Measurements from ENCODE around the gene TNFAIP8L2.
"Not testable (repeated sequence)": the region's sequence is repeated elsewhere in the genome, so short reads cannot be mapped to it uniquely, and the experiment has no call there.

TNFAIP8L2 gene

DNA sequence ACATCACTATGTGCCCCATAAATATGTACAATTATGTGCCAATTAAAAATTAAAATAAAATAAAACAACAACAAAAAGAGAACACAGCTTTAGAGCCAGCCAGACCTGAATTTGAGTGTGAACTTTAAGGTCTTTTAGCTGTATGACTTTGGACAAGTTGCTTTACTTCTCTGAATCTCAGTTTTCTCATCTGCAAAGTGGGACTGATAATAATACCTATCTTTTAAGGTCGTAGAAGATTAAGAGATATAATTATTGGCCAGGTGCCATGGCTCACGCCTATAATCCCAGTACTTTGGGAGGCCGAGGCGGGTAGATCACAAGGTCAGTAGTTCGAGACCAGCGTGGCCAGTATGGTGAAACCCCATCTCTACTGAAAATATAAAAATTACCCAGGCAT, 36.9 kb downstream of the TNFAIP8L2 start:
- DNase-seq = no peak

DNA sequence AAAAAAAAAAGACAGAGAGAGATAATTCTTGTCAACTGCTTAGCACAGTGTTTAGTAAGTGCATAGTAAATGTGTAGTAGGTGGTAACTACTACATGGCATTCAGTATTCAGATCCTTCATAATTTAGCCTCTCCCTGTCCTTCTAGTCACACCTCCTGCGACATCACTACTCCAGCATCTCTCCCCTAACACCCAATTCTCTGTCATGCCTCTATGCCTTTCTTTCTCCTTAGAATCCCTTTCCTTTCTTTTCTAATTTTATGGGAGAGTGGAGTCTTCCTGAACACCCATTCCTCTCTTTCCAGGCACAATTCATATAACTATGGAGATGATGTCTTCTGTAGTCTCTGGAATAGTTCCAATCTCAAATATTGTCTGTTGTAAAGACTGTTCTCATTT, 37.4 kb downstream of the TNFAIP8L2 start:
- no peak for DNase-seq

DNA sequence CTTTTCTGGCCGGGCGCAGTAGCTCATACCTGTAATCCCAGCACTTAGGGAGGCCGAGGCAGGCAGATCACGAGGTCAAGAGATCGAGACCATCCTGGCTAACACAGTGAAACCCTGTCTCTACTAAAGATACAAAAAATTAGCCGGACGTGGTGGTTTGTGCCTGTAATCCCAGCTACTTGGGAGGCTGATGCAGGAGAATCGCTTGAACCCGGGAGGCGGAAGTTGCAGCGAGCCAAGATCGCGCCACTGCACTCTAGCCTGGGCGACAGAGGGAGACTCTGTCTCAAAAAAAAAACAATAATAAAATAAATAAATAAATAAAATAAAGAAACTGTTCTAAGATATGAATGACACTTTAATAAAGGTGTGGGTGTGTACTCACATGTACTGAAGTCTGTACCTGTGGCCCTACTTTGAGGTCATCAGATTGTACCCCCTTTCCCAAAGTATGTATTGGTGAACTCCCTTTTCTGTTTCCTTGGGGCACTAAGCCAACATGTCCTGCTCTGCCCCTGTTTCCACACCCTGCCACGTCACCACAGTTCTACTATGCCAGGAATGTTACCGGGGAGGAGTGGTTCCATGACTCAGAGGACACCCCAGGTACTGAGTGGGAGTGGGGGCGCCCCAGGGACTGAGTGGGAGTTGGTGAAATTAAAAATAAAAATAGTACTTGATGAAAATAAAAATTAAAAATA, 38.6 kb downstream of the TNFAIP8L2 start:
- DNase-seq = peak; percentile 92

DNA sequence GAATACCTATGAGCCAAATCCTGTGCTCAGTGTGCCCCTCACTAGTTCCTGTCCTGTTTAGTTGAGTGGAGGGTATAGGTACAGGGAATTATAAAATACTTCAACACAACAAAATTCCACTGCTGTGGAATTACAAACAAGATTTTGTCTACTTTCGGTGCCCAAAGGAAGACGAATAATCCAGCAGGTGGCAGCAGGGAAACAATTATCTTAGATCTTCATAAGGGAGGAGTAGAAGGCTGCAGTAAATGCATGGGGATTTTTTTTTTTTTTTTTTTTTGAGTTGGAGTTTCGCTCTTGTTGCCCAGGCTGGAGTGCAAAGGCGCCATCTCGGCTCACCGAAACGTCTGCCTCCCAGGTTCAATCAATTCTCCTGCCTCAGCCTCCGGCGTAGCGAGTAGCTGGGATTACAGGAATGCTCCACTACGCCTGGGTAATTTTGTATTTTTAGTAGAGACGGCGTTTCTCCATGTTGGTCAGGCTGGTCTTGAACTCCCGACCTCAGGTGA, 39.9 kb downstream of the TNFAIP8L2 start:
- DNase-seq = peak; percentile 89

DNA sequence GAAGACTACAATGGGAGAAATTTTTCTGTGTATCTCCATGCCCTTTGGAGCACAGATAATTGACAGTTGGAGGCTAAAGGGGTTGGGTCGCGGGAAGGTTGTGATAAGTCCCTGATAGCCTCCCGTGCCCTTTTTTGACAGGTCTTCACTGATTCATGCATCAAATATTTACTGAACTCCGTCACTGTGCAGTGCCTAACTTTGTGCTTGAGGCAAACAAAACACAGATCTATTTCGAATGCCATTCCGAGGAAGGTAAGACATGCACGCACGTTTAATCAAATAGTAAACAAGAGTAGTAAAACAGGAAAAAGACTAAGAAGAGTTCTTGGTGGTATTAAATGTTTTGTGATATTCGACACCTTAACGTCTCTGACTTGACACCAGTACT, 41.4 kb downstream of the TNFAIP8L2 start:
- no peak for DNase-seq

DNA sequence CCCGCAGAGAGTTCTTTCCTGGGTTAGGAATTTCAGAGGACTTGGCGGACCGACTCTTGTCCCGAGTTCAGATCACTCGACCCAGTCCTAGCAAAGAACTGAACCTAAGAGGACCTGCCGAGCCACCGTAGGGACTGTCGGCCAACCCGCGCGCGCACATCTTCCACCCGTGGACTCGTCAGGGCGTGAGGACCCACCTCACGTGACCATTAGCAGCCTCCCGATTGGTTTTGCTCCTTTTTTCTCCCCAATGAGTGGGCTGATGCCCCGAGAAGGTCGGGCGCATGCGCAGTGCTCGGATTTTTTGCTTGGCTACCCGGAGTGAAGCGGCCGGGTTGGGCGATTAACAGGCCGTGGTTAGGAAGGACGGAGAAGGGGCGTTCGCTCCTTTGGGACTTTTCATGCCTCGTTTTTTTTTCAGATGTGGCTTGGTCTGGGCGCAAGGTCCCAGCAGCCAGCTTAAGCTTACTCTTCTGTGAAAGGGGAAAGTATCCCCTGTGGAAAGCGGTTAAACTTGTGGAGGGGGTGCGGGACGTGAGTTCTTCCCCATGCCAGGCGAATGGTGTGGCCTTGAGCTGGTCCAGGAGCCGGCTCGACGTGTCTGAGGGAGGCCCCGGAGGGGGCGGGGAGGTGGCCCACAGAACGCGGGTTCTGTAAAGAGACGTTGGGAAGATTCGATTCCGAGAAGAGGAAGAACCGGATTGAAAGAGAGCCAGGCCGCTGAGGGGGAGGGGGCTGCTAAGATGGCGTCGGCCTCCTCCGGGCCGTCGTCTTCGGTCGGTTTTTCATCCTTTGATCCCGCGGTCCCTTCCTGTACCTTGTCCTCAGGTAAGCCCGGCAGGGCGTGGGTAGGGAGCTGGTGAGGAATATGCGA, 42.0 kb downstream of the TNFAIP8L2 start, which contains the start of gene PIP5K1A:
Gene PIP5K1A, plus strand, starts transcription at position 299 of the 874 bp plus-strand sequence. Its CDS starts 445 bp downstream, at position 744.
- DNase-seq = peak; percentile 98

DNA sequence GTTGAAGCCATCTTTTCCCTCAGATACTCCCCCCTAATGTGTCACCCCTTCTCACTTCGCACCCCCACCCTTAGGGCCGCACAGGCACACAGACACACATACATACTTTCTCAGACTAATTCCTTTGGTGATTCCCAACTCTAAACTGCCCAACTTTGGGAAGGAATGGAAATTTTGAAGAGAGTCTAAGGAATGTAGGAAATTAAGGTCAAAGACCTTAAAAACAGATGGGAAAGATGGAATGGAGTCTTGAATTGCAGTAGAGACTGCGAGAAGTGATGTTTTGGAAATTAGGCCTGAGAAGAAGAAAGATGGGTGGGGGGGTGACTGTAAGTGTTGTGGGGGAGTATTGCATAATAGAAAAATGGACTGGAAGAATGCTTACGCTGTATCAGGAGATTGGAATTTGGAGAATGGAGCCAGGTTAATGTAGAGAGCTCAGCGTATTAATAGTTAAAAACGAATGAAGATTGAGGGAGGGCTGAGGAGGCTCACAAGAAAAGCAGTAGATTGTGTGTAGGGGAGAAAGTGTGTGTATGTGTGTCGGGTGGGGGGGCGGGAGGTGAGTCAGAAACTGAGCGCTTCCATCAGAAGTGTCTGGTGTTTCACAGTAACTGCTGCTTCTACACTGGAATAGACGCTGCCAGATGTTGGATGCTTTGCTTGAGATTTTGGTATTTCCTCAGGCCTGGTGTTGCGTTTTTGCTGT, 43.6 kb downstream of the TNFAIP8L2 start:
- DNase-seq = peak; percentile 88

DNA sequence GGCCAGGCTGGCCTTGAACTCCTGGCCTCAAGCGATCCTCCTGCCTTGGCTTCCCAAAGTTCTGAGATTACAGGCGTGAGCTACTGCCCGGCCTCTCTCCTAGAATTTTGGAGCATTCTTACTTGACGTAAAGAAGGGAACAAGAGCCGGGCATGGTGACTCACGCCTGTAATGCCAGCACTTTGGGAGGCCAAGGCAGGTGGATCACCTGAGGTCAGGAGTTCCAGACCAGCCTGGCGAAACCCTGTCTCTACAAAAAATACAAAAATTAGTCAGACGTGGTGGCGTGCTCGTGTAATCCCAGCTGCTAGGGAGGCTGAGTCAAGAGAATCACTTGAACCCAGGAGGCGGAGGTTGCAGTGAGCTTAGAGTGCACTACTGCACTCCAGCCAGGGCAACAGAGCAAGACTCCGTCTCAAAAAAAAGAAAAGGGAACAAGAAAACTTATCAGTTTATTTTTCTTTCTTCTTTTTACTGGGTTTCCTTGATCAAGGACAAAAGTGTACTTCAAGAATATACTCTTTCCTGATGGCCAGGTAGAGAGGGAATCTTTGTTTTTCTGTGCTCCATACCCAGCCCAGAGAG, 49.0 kb downstream of the TNFAIP8L2 start:
- not testable (repeated sequence) for DNase-seq
